GM23248 (cell line): ENCODE results near the gene FILIP1L.

ENCODE experiments used
- EZH2 ChIP-seq: fragments of 200-600 bp; sonication (generic); IDR thresholded peaks from 2 replicates; pipeline ENCODE4 v1.6.1; 2018; ENCODE audit warnings: antibody characterized with exemption, mild to moderate bottlenecking; ENCODE audit not compliant: insufficient read depth, poor library complexity, severe bottlenecking
- EZH2phosphoT487 ChIP-seq: fragments of 200-600 bp; sonication (generic); IDR thresholded peaks from 2 replicates; pipeline ENCODE4 v1.6.1; 2018; ENCODE audit warnings: antibody characterized with exemption, moderate library complexity, mild to moderate bottlenecking, low read depth; ENCODE audit not compliant: insufficient read depth

GRCh38 chr3:99957151-99957796, 157.0 kb downstream of the FILIP1L start:
- TF ChIP-seq EZH2 (no peak), EZH2phosphoT487 (no peak)
